ENCODE data around the gene RBBP6.
A peak's percentile ranks its signal among the peaks of the same experiment; 100 is the strongest.

RBBP6 gene

DNA sequence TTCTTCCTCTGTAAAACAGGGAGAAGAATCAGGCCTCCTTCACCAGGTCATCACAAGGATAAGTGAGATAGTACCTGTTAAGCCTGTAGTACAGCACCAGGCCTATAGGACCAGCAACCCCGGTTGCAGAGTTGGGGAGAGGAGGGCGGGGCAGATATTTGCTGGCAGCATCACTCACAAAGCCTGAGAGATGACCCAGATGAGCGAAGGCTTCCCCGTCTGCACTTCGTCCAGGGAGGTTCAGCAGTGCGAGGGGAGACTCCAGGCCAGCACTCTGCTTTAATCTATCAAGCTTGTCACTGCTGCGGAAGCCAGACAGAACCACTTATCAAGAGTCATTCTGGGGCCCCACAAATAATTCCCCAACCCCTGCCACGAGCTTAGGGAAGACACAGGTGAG, 15.8 kb upstream of the RBBP6 start:
- H3K4me2 ChIP-seq (ENCODE audit: insufficient read depth, low read length, poor library complexity, severe bottlenecking), result no peak overlapping the region
- H2AK5ac ChIP-seq (ENCODE audit: low read depth, low read length), result no peak overlapping the region
- H3K27me3 ChIP-seq (ENCODE audit: control insufficient read depth in 3 of 3, insufficient read depth in 3 of 3, low read depth in 1 of 3, low read length in 3 of 3), result peaks cover 0 to 7% (median 0%) of the 10 kb centered on the region in 3 experiments
- H2BK5ac ChIP-seq (ENCODE audit: low read length), result no peak overlapping the region
- no peak overlapping the region for H2BK12ac ChIP-seq (ENCODE audit: low read length)
- no peak overlapping the region for H3K27ac ChIP-seq (replicated peaks; ENCODE audit: low read length)
- WGBS, 2 donors (ENCODE audit: extremely low coverage in 2 of 2, insufficient read length in 2 of 2, insufficient replicate concordance in 1 of 2), result no CpG with 5 or more reads among the region's 8 CpGs
- H3K79me1 ChIP-seq (ENCODE audit: low read depth, low read length), result no peaks in the 10 kb centered on the region
- H3K9ac ChIP-seq (ENCODE audit: low read depth, low read length, poor library complexity), result no peak overlapping the region
- H4K91ac ChIP-seq (ENCODE audit: low read depth, low read length, poor library complexity), result no peak overlapping the region
- H2BK15ac ChIP-seq (ENCODE audit: low read length), result no peak overlapping the region
- H3K4me1 ChIP-seq (ENCODE audit: control insufficient read depth in 2 of 2, insufficient read depth in 1 of 2, low read depth in 1 of 2, low read length in 2 of 2), result no peaks in the 10 kb centered on the region
- DNase-seq (ENCODE audit: low spot score), result no peak
- no peak overlapping the region for H4K8ac ChIP-seq (ENCODE audit: low read depth, low read length)
- H3K18ac ChIP-seq (ENCODE audit: low read length), result no peak overlapping the region
- H2BK120ac ChIP-seq (ENCODE audit: low read depth, low read length), result no peak overlapping the region
- H2AFZ ChIP-seq (ENCODE audit: low read length), result peak overlapping the region; percentile 66
- no peaks in the 10 kb centered on the region for H3K36me3 ChIP-seq (replicated peaks in 1 of 2; ENCODE audit: control insufficient read depth in 2 of 2, insufficient read depth in 2 of 2, low read length in 2 of 2)
- no peaks in the 10 kb centered on the region for H3K9me3 ChIP-seq (replicated peaks in 1 of 2; ENCODE audit: control insufficient read depth in 2 of 2, insufficient read depth in 1 of 2, low read depth in 1 of 2, low read length in 2 of 2)
- no peak overlapping the region for H3K4me3 ChIP-seq (ENCODE audit: low read length in 2 of 2)
- no peak overlapping the region for H3K23ac ChIP-seq (ENCODE audit: low read depth, low read length, poor library complexity)
- no peak overlapping the region for H3K14ac ChIP-seq (ENCODE audit: low read length)
- no peak overlapping the region for H3K4ac ChIP-seq (ENCODE audit: low read length)

DNA sequence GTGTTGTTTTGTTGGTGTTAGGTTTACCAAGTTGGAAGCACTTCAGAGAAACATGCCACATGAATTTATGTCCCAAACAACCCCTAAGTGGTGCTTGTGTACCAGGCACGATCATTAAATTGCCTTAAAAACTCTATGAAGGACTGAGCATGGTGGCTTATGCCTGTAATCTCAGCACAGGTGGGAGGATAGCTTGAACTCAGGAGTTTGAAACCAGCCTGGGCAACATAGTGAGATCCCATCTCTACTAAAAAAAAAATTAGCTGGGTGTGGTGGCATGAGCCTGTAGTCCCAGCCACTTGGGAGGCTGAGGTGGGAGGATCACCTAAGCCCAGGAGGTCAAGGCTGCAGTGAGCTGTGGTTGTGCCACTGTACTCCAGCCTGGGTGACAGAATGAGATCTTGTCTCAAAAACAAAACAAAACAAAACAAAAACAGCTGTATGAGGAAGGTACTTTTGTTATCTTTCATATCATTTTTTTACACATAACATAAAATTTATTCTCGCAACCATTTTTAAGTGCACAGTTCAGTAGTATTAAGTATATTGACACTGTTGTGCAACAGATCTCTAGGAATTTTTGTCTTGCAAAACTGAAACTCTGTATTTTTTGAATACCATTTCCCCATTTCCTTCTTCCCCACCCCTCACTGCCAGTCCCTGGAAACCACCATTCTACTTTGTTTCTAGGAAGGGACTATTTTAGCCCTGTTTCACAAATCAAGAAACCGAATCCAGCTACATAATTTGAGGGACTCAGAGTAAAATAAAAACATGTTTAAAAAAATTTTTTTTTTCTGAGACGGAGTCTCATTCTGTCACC, 14.3 kb upstream of the RBBP6 start:
- H3K4me1 ChIP-seq (ENCODE audit: control insufficient read depth in 2 of 2, insufficient read depth in 1 of 2, low read depth in 1 of 2, low read length in 2 of 2), result no peaks in the 10 kb centered on the region
- H2BK12ac ChIP-seq (ENCODE audit: low read length), result no peak overlapping the region
- no peaks in the 10 kb centered on the region for H3K9me3 ChIP-seq (replicated peaks in 1 of 2; ENCODE audit: control insufficient read depth in 2 of 2, insufficient read depth in 1 of 2, low read depth in 1 of 2, low read length in 2 of 2)
- no peak overlapping the region for H3K18ac ChIP-seq (ENCODE audit: low read length)
- no peak overlapping the region for H3K4me3 ChIP-seq (ENCODE audit: low read length in 2 of 2)
- H2BK5ac ChIP-seq (ENCODE audit: low read length), result no peak overlapping the region
- H3K14ac ChIP-seq (ENCODE audit: low read length), result no peak overlapping the region
- no peak overlapping the region for H2BK120ac ChIP-seq (ENCODE audit: low read depth, low read length)
- no peaks in the 10 kb centered on the region for H3K79me1 ChIP-seq (ENCODE audit: low read depth, low read length)
- H4K91ac ChIP-seq (ENCODE audit: low read depth, low read length, poor library complexity), result no peak overlapping the region
- H3K9ac ChIP-seq (ENCODE audit: low read depth, low read length, poor library complexity), result no peak overlapping the region
- H4K8ac ChIP-seq (ENCODE audit: low read depth, low read length), result no peak overlapping the region
- WGBS, 2 donors (ENCODE audit: extremely low coverage in 2 of 2, insufficient read length in 2 of 2, insufficient replicate concordance in 1 of 2), result no CpG with 5 or more reads among the region's 4 CpGs
- no peak overlapping the region for H3K4me2 ChIP-seq (ENCODE audit: insufficient read depth, low read length, poor library complexity, severe bottlenecking)
- no peak overlapping the region for H2AFZ ChIP-seq (ENCODE audit: low read length)
- no peak overlapping the region for H3K4ac ChIP-seq (ENCODE audit: low read length)
- H3K36me3 ChIP-seq (replicated peaks in 1 of 2; ENCODE audit: control insufficient read depth in 2 of 2, insufficient read depth in 2 of 2, low read length in 2 of 2), result no peaks in the 10 kb centered on the region
- H2AK5ac ChIP-seq (ENCODE audit: low read depth, low read length), result no peak overlapping the region
- H3K23ac ChIP-seq (ENCODE audit: low read depth, low read length, poor library complexity), result no peak overlapping the region
- H3K27ac ChIP-seq (replicated peaks; ENCODE audit: low read length), result no peak overlapping the region
- DNase-seq (ENCODE audit: low spot score), result no peak
- H2BK15ac ChIP-seq (ENCODE audit: low read length), result no peak overlapping the region
- H3K27me3 ChIP-seq (ENCODE audit: control insufficient read depth in 3 of 3, insufficient read depth in 3 of 3, low read depth in 1 of 3, low read length in 3 of 3), result peaks cover 0 to 7% (median 0%) of the 10 kb centered on the region in 3 experiments

DNA sequence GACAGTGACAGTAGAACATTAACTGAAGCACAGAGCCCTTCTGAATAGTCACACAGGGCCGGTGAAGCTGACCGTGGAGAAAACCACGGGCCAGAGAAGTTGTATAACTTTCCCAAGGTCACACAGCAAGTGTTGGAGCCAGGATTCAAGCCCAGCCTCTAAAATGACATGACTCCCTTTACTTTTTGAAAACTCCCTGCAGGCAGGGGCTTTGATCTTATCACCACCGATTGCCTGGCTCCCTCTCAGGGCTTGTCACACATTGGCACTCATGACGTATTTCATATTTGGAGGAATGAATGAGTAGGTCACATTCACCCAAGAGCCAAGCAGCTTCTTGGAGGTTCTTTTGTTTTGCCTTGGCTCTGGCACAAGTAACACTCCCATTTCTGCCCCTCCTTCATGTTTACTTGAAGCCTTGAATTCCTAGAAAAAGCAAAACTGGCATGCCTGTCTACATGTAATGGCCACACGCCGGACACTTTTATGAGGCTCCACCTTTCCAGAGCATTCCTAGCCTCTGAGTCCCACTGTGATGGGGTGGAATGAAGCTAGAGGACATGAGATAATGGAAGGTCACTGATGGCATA, 13.3 kb upstream of the RBBP6 start:
- H2AFZ ChIP-seq (ENCODE audit: low read length), result no peak overlapping the region
- no peak overlapping the region for H3K23ac ChIP-seq (ENCODE audit: low read depth, low read length, poor library complexity)
- H3K4me2 ChIP-seq (ENCODE audit: insufficient read depth, low read length, poor library complexity, severe bottlenecking), result no peak overlapping the region
- H4K91ac ChIP-seq (ENCODE audit: low read depth, low read length, poor library complexity), result no peak overlapping the region
- H2BK5ac ChIP-seq (ENCODE audit: low read length), result no peak overlapping the region
- no peak overlapping the region for H3K9ac ChIP-seq (ENCODE audit: low read depth, low read length, poor library complexity)
- no peak for DNase-seq (ENCODE audit: low spot score)
- no peak overlapping the region for H2AK5ac ChIP-seq (ENCODE audit: low read depth, low read length)
- no peak overlapping the region for H3K4ac ChIP-seq (ENCODE audit: low read length)
- H3K4me3 ChIP-seq (ENCODE audit: low read length in 2 of 2), result no peak overlapping the region
- no peak overlapping the region for H2BK12ac ChIP-seq (ENCODE audit: low read length)
- no peak overlapping the region for H3K27ac ChIP-seq (replicated peaks; ENCODE audit: low read length)
- H4K8ac ChIP-seq (ENCODE audit: low read depth, low read length), result no peak overlapping the region
- no peak overlapping the region for H2BK120ac ChIP-seq (ENCODE audit: low read depth, low read length)
- H3K27me3 ChIP-seq (ENCODE audit: control insufficient read depth in 3 of 3, insufficient read depth in 3 of 3, low read depth in 1 of 3, low read length in 3 of 3), result peaks cover 0 to 7% (median 0%) of the 10 kb centered on the region in 3 experiments
- no peak overlapping the region for H3K18ac ChIP-seq (ENCODE audit: low read length)
- no peak overlapping the region for H2BK15ac ChIP-seq (ENCODE audit: low read length)
- H3K9me3 ChIP-seq (replicated peaks in 1 of 2; ENCODE audit: control insufficient read depth in 2 of 2, insufficient read depth in 1 of 2, low read depth in 1 of 2, low read length in 2 of 2), result no peaks in the 10 kb centered on the region
- no peaks in the 10 kb centered on the region for H3K79me1 ChIP-seq (ENCODE audit: low read depth, low read length)
- no peak overlapping the region for H3K14ac ChIP-seq (ENCODE audit: low read length)
- H3K36me3 ChIP-seq (replicated peaks in 1 of 2; ENCODE audit: control insufficient read depth in 2 of 2, insufficient read depth in 2 of 2, low read length in 2 of 2), result no peaks in the 10 kb centered on the region
- WGBS, 2 donors (ENCODE audit: extremely low coverage in 2 of 2, insufficient read length in 2 of 2, insufficient replicate concordance in 1 of 2), result no CpG with 5 or more reads among the region's 7 CpGs
- H3K4me1 ChIP-seq (ENCODE audit: control insufficient read depth in 2 of 2, insufficient read depth in 1 of 2, low read depth in 1 of 2, low read length in 2 of 2), result no peaks in the 10 kb centered on the region

DNA sequence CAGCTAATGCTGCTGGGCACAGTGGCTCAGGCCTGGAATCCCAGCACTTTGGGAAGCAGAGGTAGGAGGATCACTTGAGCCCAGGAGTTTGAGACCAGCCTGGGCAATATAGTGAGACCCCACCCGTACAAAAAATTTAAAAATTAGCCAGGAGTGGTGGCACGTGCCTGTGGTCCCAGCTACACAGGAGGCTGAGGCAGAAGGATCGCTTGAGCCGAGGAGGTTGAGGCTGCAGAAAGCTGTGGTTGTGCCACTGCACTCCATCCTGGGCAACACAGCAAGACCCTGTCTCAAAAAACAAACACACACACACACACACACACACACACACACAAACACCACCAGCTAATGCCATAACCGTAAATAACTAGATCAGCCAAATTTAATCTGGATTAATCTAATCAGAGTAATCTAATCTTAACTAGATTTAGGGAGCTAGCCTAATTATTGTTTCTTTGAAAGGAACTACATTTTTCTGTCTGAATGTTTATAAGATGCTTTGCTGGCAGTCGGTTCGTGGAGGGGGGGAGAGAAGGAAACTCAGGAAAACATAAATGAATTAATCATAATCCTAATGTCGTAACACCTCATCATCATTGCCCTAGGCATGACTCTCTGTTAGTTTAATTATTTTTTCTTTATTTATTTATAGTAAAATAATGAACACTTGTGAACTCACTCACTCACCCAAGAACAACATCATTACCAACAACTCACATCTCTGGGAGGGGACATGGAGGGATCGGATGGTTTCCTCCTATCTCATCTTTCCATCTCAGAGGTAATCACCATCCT, 12.5 kb upstream of the RBBP6 start:
- Histone ChIP-seq H2BK5ac (ENCODE audit: low read length) (no peak overlapping the region), H3K9ac (ENCODE audit: low read depth, low read length, poor library complexity) (no peak overlapping the region), H2AFZ (ENCODE audit: low read length) (no peak overlapping the region), H2AK5ac (ENCODE audit: low read depth, low read length) (no peak overlapping the region), H3K27me3 (ENCODE audit: control insufficient read depth in 3 of 3, insufficient read depth in 3 of 3, low read depth in 1 of 3, low read length in 3 of 3) (peaks cover 0 to 7% (median 0%) of the 10 kb centered on the region in 3 experiments), H3K18ac (ENCODE audit: low read length) (no peak overlapping the region), H3K4me3 (ENCODE audit: low read length in 2 of 2) (no peak overlapping the region), H2BK12ac (ENCODE audit: low read length) (no peak overlapping the region), H3K23ac (ENCODE audit: low read depth, low read length, poor library complexity) (no peak overlapping the region), H3K27ac (replicated peaks; ENCODE audit: low read length) (no peak overlapping the region), H3K14ac (ENCODE audit: low read length) (no peak overlapping the region), H4K8ac (ENCODE audit: low read depth, low read length) (no peak overlapping the region), H4K91ac (ENCODE audit: low read depth, low read length, poor library complexity) (no peak overlapping the region), H3K9me3 (replicated peaks in 1 of 2; ENCODE audit: control insufficient read depth in 2 of 2, insufficient read depth in 1 of 2, low read depth in 1 of 2, low read length in 2 of 2) (no peaks in the 10 kb centered on the region), H3K4ac (ENCODE audit: low read length) (no peak overlapping the region), H3K4me1 (ENCODE audit: control insufficient read depth in 2 of 2, insufficient read depth in 1 of 2, low read depth in 1 of 2, low read length in 2 of 2) (no peaks in the 10 kb centered on the region), H2BK120ac (ENCODE audit: low read depth, low read length) (no peak overlapping the region), H2BK15ac (ENCODE audit: low read length) (no peak overlapping the region), H3K36me3 (replicated peaks in 1 of 2; ENCODE audit: control insufficient read depth in 2 of 2, insufficient read depth in 2 of 2, low read length in 2 of 2) (no peaks in the 10 kb centered on the region), H3K79me1 (ENCODE audit: low read depth, low read length) (no peaks in the 10 kb centered on the region), H3K4me2 (ENCODE audit: insufficient read depth, low read length, poor library complexity, severe bottlenecking) (no peak overlapping the region)
- WGBS, 2 donors (ENCODE audit: extremely low coverage in 2 of 2, insufficient read length in 2 of 2, insufficient replicate concordance in 1 of 2), result no CpG with 5 or more reads among the region's 9 CpGs
- no peak for DNase-seq (ENCODE audit: low spot score)
